ENCODE measurements around the gene GPC1.

The GPC1 gene

DNA sequence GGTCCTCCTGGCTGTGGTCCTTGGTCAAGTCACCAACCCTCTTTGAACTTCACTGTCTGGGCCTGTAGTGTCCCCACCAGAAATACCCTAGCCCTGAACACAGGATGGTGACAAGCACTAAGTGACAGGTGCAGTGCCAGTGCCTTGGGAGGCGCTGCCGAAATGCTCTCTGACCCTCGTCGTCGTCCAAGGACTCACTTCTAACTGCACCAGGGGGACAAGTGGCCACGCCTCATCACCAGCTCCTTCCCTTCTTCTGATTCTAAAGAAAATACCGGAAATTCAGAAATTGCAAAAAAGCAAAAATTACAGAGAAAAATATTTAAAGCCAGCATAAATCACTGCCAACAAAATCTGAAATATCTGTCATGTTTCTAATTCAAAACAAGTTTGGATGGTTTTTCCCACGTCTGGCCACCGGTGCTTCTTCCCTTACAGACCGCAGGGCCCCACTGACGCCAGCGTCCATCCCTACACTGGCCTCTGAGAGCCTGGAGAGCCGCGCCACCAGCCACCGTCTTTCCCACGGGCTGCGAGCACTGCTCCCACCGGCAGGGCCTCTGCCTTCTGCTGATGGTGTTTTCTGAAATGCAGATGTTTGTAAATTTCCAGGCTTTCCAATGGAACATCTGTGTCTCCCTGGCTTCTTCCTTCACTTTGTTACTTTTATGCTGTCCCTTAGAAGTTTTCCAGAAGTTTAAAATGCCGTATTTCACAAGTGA lies 37.4 kb upstream of the GPC1 start:
- DNase-seq (ENCODE audit: low read depth), result no peak

DNA sequence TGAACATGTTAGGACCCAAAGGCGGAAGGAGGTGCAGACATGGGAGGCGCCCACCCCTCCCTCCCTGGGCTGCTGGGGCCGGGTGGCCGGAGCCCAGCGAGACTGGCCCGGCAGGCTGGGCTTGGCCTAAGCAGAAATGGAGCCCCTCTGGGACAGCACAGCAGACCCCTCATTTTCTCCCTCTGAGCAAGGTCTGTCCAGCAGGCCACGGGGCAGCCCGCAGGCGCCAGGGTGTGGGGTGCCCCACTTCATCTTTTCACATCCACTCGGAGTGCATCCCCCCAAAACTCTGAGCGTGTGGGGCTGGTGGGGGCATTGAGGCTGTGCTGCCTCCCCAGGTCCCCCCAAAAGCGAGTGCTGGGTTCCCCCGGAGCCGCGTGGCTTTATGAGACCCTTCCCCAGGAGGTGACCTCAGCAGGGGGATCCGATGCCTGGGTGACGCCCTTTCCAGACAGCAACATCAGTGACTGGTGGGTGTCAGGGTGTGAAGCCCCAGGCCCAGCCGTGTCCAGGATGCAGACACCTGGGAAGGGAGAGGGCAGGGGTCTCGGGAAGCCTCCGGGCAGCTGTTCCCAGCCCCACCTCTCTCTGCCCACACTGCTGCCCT lies 36.7 kb upstream of the GPC1 start:
- DNase-seq (ENCODE audit: low read depth), result no peak

DNA sequence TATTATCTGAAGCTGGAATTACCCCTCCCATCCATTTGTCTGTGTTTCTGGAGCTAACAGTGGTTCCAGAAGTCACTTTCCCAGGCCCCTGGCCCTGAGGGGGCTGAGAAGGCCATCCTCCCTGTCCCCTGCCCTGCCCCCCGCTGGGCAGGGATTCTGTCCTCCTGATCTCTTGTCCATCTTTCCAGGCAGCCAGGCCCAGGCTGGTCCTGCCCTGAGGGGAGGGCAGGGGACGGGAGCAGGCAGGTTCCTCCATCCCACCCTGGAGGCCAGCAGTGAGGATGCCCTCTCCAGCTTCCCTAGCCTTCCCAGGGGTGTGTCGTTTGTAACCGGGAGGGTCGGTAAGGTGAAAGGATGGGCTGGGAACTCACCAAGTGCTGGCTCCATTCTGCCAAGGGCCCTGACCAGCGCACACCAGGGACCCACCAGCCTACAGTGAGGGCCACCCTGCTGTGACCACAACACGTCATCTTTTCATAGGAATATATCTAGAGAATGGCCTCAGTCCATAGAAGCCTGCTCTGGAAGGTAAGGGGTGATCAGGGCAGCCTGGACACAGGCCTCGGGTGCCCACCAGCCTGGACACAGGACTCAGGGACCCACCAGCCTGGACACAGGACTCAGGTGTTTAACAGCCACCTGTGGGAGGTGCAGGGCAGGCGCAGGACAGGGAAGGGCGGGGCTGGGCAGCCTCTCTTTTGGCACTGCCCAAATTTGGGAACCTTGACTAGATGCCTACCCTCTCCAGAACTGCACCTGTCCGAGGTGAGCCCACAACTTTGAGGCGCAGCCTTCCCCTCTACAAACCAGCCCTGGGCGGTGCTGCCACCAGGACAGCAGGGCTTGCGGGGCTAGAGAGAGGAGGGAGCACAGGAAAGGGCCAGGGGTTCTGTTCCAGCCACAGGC lies 35.8 kb upstream of the GPC1 start:
- DNase-seq (ENCODE audit: low read depth), result no peak

DNA sequence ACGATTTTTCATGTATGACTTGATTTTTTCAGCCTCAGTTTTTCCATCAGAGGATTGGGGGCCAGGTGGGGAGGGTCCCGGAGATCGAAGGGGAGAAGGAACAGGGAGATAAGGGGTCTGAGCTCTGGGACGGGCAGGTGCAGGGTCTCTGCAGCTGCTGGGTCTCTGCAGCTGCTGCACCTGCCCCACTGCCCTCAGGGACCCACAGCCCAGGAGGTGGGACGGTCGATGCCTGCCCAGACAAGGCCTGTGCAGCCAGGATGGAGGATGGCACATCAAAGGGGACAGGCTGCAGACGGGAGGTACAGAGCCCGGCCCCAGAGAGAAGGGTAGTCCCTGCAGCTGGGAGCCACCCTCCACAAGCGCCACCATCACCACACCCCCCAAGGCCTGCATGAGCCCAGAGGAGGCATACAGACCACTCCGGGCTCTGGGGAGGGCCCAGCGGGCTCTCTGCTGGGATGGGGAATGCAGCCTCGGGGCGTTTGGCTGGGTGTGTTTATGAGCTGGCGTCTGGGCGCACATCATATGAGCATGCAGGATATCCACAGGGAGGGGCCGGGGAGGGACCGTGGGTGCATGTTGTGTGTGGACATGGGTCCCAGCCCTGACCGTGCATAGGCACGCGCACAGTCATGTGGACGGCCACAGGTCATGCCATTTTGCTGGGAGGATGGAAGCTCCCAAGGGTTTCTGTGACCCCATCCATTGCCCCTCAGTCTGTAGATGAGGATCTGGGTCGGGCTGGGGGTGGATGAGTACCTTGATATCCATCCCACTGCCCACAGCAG lies 34.9 kb upstream of the GPC1 start:
- DNase-seq (ENCODE audit: low read depth), result no peak

DNA sequence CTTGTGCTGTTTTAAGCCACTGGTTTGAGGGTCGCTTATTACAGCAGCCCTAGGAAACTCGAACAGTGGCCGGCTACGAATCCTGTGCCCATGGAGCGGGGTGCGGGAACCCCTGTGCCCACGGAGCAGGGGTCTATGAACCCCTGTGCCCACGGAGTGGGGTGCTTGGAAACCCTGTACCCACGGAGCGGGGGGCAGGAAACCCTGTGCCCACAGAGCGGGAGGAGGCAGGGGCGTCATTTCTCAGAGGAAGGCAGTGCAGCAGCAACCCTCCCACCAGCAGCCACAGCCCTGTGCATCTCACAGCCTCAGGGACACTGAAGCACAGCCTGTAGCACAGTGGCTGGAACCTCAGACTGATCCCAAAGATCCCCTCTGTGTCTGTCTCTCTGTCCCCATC lies 34.2 kb upstream of the GPC1 start:
- no peak for DNase-seq (ENCODE audit: low read depth)

DNA sequence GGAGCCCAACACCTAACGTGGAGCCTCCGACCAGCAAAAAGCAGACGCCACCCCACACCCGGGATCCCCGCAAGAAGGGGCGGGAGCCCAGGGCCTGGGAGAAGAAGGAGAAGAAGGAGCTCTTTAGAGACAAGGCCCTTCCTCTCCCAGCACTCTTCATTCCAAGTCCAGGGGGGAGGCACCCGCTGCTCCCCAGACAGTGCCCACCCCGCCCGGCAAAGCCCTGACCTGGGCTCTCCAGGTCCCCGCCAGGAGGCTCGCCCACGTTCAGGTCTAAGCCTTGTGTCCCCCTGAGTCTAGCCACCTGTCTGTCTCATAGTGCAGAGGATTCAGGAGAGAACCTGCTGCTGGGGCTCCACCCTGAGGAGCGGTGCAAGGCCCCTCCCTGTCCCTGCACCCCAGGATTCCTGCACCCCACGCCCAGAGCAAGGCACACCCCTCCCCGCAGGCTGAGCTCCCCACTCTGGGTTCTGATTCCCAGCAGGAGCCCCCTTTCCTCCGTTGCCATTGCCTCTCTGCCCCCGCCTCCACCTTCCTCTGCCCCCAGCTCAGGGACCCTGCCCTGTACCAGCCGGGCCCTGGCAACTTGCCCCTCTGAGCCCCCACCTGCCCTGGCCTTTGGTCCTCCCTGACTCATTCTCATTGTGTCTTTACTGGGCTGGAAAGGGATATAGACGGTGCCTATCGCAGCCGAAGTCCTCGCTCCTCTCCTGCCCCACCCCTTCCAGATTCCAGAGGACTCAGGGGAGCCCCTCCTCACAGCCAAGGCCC lies 33.5 kb upstream of the GPC1 start:
- no peak for DNase-seq (ENCODE audit: low read depth)

DNA sequence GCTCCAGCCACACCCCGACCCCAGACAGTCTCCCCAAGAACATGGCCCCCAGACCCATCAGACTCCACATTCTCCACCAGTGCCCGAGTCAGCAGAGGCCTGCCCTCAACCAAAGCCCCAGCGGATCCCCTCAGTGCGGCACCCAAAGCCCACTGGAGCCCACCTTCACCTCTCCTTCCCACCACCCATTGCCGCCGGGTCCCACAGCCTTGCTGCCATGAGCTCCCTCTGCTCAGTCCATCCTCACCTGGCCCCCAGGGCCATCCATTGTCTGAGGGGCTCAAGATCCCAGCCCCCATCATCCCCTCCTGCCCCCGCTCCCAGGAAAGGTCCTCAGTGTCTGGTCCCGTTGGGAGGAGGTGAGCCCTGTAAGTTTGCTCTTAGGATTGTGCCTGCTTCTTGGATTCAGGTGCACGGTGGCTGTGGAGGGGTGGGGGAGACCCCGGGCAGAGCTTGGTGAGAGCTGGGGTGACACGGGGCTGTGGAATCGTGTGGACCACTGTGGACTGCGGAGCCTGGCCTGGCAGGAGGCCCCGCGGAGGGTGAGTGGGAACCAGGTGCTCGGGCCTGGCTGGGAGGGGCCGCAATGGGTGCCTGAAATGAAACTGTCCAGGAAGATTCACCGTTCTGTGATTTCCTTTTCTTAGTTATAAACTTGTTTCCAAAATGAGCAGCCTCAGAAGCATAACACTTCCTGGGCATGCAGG lies 32.7 kb upstream of the GPC1 start:
- DNase-seq (ENCODE audit: low read depth), result no peak

DNA sequence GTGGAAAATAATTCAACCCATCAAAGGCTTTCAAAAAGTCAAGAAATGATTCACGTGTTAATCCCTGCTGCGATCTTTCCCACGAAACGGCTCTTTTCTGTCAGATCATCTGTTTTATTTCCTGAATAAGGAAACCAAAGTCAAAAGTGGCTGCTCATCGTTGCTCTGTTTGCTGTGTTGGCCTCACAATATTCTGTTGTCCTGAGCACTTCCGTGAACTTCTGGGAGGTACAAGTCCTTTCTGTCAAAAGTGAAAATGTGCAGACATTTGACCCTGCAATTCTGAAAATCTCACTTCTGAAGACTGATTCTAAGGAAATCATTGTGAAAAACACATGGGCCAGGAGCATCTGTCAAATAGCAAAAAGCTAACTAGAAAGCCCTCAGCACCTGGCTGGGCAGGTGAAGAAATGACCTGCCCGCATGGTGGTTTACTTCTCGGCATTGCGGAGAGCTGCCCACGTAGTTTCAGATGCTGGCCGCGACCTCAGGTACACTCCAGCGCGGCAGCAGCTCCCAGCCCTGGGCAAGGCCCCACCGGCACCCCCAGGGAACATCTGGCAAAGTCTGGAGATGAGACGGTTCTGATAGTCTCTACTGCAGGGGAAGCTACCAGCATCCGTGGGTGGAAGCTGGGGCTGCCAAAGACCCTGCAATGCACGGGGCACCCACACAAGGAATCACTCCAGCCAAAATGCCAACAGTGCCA lies 31.9 kb upstream of the GPC1 start:
- no peak for DNase-seq (ENCODE audit: low read depth)

DNA sequence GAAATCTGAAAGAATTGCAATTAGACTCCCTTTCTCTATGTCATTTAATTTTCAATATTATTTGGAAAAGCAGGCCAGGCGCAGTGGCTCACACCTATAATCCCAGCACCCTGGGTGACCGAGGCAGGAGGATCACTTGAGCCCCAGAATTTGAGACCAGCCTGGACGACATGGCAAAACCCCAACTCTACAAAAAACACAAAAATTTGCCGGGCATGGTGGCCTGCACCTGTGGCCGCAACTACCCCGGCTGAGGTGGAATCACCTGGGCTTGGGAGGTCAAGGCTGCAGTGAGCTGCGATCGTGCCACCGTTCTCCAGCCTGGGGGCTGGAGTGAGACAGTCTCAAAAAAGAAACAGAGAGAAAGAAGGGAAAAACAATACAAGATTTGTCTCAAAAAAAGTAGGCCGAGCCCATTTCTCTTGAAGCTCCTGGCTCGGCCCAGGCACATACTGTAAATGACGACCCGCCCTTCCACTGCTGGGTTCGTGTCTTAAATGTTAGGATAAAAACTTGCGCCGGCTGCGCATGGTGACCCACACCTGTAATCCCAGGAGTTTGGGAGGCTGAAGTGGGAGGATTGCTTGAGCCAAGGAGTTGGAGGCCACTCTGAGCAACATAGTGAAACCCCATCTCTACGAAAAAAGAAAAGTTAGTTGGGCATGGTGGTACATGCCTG lies 31.1 kb upstream of the GPC1 start:
- DNase-seq (ENCODE audit: low read depth), result no peak

DNA sequence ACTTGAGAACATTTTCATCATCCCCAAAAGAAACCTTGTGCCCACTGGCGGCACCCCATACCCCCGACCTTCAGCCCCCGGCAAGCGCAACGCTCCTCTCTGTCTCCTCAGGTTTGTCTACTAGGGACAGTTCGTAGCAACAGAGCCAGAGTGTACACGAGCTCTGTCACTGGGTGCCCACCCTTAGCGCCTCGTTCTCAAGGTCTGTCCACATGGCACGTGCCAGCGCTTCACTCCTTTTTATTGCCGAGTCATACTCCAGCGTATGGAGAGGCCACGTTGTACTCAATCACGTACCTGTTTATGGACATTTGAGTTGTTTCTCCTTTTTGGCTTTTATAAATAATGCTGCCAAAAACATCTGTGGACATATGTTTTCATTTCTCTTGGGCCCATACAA lies 30.3 kb upstream of the GPC1 start:
- no peak for DNase-seq (ENCODE audit: low read depth)

DNA sequence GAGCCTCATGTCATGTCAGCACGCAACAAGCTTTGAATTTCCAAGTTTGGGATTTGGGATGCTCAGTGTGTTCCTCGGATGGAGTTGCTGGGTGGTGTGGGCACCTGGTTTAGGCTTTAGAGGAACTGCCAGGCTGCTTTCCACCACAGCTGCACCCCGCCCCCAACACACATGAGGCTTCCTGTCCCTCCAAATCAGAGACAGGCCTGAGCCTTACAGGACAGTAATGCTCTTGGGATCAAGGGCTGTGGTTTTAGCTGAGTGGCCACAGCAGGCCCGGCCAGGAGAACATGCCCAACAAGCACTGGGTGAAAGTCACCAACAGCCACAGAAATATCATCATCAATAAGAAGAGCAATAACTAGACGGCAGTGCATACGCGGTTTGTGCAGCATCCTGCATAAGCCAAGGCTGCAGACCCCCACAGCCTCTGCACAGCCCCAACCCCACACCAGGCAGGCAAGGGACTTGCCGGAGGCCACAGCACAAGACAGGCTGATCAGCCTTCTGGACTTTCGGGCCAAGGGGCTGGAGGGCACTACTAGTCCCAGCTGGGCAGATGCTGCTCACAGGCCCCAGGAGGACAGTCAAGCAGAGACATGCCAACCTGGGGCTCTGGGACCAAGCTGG lies 29.7 kb upstream of the GPC1 start:
- DNase-seq (ENCODE audit: low read depth), result no peak

DNA sequence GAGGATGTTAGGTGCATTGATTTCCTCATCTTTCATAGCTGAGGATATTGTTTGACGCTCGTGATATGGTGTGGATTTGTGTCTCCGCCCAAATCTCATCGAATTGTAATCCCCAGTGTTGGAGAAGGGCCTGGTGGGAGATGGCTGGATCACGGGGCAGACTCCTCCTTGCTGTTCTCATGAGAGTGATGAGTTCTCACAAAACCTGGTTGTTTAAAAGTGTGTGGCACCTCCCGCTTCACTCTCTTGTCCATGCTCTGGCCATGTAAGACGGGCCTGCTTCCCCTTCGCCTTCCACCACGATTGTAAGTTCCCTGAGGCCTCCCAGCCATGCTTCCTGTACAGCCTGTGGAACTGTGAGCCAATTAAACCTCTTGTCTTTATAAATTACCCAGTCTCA lies 28.4 kb upstream of the GPC1 start:
- DNase-seq (ENCODE audit: low read depth), result no peak

DNA sequence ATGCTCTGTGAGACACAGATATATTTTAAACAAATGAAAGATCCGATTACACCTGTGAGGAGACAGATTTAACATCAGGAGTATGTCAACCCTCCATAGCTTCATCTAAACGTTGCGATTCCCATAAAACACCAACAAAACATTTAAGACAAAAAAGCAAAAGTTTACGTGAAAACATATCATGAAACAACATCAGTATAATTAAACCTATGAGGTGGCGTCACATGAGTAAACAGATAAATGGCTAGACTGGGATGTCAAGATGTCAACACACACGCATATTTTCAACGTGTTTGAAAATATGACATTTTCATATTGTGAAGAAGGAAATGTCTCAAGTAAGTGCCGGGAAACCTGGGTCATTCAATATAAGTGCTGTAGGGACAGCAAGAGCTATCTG lies 25.5 kb upstream of the GPC1 start:
- no peak for DNase-seq (ENCODE audit: low read depth)

DNA sequence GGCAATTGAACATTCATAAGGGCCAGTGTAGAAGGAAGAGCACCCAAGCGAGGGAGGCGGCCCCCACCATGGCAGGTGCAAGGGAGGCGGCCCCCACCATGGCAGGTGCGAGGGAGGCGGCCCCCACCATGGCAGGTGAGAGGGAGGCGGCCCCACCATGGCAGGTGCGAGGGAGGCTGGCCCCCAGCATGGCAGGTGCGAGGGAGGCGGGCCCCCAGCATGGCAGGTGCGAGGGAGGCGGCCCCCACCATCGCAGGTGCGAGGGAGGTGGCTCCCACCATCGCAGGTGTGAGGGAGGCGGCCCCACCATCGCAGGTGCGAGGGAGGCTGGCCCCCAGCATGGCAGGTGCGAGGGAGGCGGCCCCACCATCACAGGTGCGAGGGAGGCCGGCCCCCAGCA lies 24.7 kb upstream of the GPC1 start:
- no peak for DNase-seq (ENCODE audit: low read depth)

DNA sequence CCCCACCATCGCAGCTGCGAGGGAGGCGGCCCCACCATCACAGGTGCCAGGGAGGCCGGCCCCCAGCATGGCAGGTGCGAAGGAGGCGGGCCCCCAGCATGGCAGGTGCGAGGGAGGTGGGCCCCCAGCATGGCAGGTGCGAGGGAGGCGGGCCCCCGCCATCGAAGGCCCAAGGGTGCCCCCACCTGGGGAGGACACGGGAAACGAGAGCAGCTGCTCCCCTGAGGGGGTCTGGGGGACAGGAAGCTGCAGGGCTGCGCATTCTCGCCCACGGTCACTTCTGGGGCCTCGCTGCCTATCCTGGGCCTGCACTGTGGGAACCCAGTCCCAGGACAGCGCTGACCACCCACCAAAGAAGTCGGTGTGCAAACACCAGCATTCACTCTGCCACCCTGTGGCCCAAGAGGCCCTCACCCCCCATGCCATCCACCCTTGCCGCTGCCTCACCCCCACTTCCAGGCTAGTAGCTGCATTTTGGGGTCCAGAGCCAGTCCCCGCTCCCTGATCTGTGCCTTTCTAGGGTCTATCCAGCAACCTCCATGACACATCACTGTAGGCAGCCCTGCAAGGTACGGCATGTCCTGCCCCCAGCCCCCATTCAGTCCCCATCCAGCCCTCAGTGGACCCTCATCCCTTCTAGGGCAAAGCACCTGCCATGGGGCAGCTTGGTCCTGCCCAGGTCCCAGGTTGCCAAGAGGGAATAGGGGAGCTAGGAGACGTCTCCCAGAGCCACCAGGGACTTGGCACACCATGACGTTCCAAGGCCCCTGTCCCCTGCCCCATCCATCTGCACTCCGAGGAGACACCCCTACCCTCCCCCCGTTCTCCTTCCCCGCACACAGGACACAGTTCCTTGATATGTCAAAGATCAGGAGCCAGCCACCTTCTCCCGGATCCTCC lies 24.0 kb upstream of the GPC1 start:
- DNase-seq (ENCODE audit: low read depth), result no peak

DNA sequence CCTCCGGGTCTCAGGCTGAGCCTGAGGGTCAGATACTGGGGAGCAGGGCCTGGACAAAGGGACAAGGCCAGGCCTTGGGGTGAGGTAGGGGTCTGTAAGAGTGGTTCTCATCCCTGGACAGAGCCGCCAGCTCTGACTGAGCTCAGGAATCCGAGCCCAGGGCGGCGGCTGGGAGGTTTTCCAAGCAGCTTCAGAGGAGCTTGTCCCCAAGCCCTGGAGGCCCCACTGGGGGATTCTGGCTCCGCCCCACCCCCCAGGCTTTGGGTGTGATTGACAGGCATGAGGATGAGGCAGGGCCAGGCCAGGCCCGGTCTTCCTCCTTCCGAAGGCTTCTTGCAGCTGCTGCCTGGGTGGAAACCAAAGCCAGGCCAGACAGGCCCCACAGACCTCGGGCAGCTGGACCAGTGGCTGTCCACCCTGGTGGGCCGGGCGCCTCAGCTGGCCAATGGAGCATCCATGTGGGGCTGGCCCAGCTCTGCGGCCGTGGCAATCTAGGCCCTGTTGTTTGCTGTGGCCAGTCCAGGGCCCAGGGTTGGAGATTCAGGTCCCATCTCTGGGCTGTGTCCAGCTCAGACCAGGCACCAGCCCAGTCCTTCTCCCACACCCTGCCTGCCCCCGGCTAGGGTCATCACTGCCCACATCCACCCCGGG lies 23.1 kb upstream of the GPC1 start:
- no peak for DNase-seq (ENCODE audit: low read depth)

DNA sequence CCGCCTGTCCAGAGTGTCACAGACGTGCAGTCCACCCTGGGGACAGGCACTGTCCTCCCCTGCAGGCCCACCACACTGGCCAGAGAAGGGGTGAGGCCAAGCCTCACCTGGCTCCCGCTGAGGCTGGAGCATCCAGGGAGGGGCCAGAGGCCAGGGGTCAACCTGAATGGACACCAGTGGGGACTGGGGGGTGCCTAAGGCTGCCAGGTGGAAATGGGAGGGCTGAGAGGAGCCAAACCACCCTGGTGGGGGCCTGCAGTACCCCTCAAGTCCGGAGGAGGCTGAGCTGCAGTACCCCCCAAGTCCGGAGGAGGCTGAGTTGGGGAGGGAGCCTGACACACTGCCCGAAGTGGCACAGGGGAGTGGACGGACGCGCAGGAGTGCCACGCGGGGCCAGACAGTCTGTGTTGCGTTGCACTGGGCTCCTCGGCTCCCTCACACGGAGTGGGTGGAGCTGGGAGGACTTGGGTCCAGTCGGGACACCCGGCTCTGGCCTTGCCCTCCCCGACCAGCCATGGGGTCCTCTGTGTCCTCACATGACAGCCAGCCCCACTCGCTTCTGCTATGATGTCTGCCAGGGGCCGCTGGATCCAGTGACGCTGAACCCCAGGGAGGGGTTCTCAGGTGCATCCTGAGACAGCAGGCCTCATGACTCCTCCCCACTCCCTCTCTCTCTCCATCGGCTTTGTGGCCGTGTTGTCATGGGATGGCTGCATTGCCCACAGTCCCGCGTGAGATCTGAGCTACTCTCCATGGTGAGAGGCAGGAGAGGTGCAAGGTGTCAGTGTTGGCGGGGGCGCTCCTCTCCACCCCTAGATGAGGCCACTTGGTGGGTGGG lies 22.3 kb upstream of the GPC1 start:
- no peak for DNase-seq (ENCODE audit: low read depth)
